ENCODE measurements around the gene BCOR.
A peak's percentile ranks its signal among the peaks of the same experiment; 100 is the strongest.

The BCOR gene

GRCh38 chrX:40079572-40079971 is 18.2 kb downstream of the BCOR start:
- Histone ChIP-seq H3K36me3 (ENCODE audit: control insufficient read depth, low read depth, low read length) (peaks cover 35% of the 10 kb centered on the region), H3K27ac (ENCODE audit: low read length) (no peak overlapping the region), H3K9me3 (ENCODE audit: control insufficient read depth, low read depth, low read length) (no peaks in the 10 kb centered on the region), H3K9ac (ENCODE audit: low read length) (no peak overlapping the region), H3K27me3 (ENCODE audit: control insufficient read depth, insufficient read depth, low read length) (peaks cover 29% of the 10 kb centered on the region), H3K4me3 (ENCODE audit: low read length) (peak overlapping the region; percentile 3), H3K4me1 (ENCODE audit: control insufficient read depth, low read depth, low read length) (peaks cover 48% of the 10 kb centered on the region)

GRCh38 chrX:40078489-40079227 is 19.1 kb downstream of the BCOR start:
- Histone ChIP-seq H3K4me1 (ENCODE audit: control insufficient read depth, low read depth, low read length) (peaks cover 41% of the 10 kb centered on the region), H3K27ac (ENCODE audit: low read length) (no peak overlapping the region), H3K9me3 (ENCODE audit: control insufficient read depth, low read depth, low read length) (no peaks in the 10 kb centered on the region), H3K27me3 (ENCODE audit: control insufficient read depth, insufficient read depth, low read length) (peaks cover 19% of the 10 kb centered on the region), H3K9ac (ENCODE audit: low read length) (no peak overlapping the region), H3K36me3 (ENCODE audit: control insufficient read depth, low read depth, low read length) (peaks cover 44% of the 10 kb centered on the region), H3K4me3 (ENCODE audit: low read length) (peak overlapping the region; percentile 3)

- H3K9ac ChIP-seq (ENCODE audit: low read length) = no peak overlapping the region
- H3K36me3 ChIP-seq (ENCODE audit: control insufficient read depth, low read depth, low read length) = peaks cover 52% of the 10 kb centered on the region
- peaks cover 38% of the 10 kb centered on the region for H3K4me1 ChIP-seq (ENCODE audit: control insufficient read depth, low read depth, low read length)
- no peaks in the 10 kb centered on the region for H3K9me3 ChIP-seq (ENCODE audit: control insufficient read depth, low read depth, low read length)
- no peak overlapping the region for H3K4me3 ChIP-seq (ENCODE audit: low read length)
- no peak overlapping the region for H3K27ac ChIP-seq (ENCODE audit: low read length)
- peaks cover 12% of the 10 kb centered on the region for H3K27me3 ChIP-seq (ENCODE audit: control insufficient read depth, insufficient read depth, low read length)
These were observed 19.9 kb downstream of the BCOR start for GRCh38 chrX:40077906-40078305.

GRCh38 chrX:40076750-40077575 is 20.8 kb downstream of the BCOR start:
- peaks cover 61% of the 10 kb centered on the region for H3K36me3 ChIP-seq (ENCODE audit: control insufficient read depth, low read depth, low read length)

GRCh38 chrX:40074959-40075332 is 22.8 kb downstream of the BCOR start:
- Histone ChIP-seq H3K4me3 (ENCODE audit: low read length) (no peak overlapping the region), H3K27ac (ENCODE audit: low read length) (no peak overlapping the region), H3K27me3 (ENCODE audit: control insufficient read depth, insufficient read depth, low read length) (no peaks in the 10 kb centered on the region), H3K9me3 (ENCODE audit: control insufficient read depth, low read depth, low read length) (no peaks in the 10 kb centered on the region), H3K36me3 (ENCODE audit: control insufficient read depth, low read depth, low read length) (peaks cover 81% of the 10 kb centered on the region), H3K9ac (ENCODE audit: low read length) (no peak overlapping the region), H3K4me1 (ENCODE audit: control insufficient read depth, low read depth, low read length) (peaks cover 17% of the 10 kb centered on the region)

More at GRCh38 chrX:40076750-40077575, 20.8 kb downstream of the BCOR start:
- Histone ChIP-seq H3K27ac (ENCODE audit: low read length) (no peak overlapping the region), H3K4me3 (ENCODE audit: low read length) (no peak overlapping the region), H3K4me1 (ENCODE audit: control insufficient read depth, low read depth, low read length) (peaks cover 29% of the 10 kb centered on the region), H3K9ac (ENCODE audit: low read length) (no peak overlapping the region), H3K27me3 (ENCODE audit: control insufficient read depth, insufficient read depth, low read length) (peaks cover 3% of the 10 kb centered on the region), H3K9me3 (ENCODE audit: control insufficient read depth, low read depth, low read length) (no peaks in the 10 kb centered on the region)

GRCh38 chrX:40074080-40074958 is 23.4 kb downstream of the BCOR start:
- H3K36me3 ChIP-seq (ENCODE audit: control insufficient read depth, low read depth, low read length) = peaks cover 88% of the 10 kb centered on the region

GRCh38 chrX:40073439-40074054 is 24.2 kb downstream of the BCOR start:
- Histone ChIP-seq H3K36me3 (ENCODE audit: control insufficient read depth, low read depth, low read length) (peaks cover 95% of the 10 kb centered on the region), H3K9me3 (ENCODE audit: control insufficient read depth, low read depth, low read length) (no peaks in the 10 kb centered on the region), H3K4me3 (ENCODE audit: low read length) (no peak overlapping the region), H3K9ac (ENCODE audit: low read length) (no peak overlapping the region), H3K27me3 (ENCODE audit: control insufficient read depth, insufficient read depth, low read length) (no peaks in the 10 kb centered on the region), H3K27ac (ENCODE audit: low read length) (no peak overlapping the region), H3K4me1 (ENCODE audit: control insufficient read depth, low read depth, low read length) (peaks cover 4% of the 10 kb centered on the region)

More at GRCh38 chrX:40074080-40074958, 23.4 kb downstream of the BCOR start:
- H3K4me3 ChIP-seq (ENCODE audit: low read length) = no peak overlapping the region
- H3K9me3 ChIP-seq (ENCODE audit: control insufficient read depth, low read depth, low read length) = no peaks in the 10 kb centered on the region
- no peak overlapping the region for H3K9ac ChIP-seq (ENCODE audit: low read length)
- no peak overlapping the region for H3K27ac ChIP-seq (ENCODE audit: low read length)
- H3K27me3 ChIP-seq (ENCODE audit: control insufficient read depth, insufficient read depth, low read length) = no peaks in the 10 kb centered on the region
- peaks cover 12% of the 10 kb centered on the region for H3K4me1 ChIP-seq (ENCODE audit: control insufficient read depth, low read depth, low read length)

- Histone ChIP-seq H3K4me1 (ENCODE audit: control insufficient read depth, low read depth, low read length) (peaks cover 4% of the 10 kb centered on the region), H3K36me3 (ENCODE audit: control insufficient read depth, low read depth, low read length) (peaks cover 98% of the 10 kb centered on the region), H3K9ac (ENCODE audit: low read length) (no peak overlapping the region), H3K27me3 (ENCODE audit: control insufficient read depth, insufficient read depth, low read length) (no peaks in the 10 kb centered on the region), H3K4me3 (ENCODE audit: low read length) (no peak overlapping the region), H3K9me3 (ENCODE audit: control insufficient read depth, low read depth, low read length) (no peaks in the 10 kb centered on the region), H3K27ac (ENCODE audit: low read length) (no peak overlapping the region)
These were observed 25.5 kb downstream of the BCOR start for GRCh38 chrX:40072246-40072645.

- peaks cover 27% of the 10 kb centered on the region for H3K4me1 ChIP-seq (ENCODE audit: control insufficient read depth, low read depth, low read length)
- H3K9me3 ChIP-seq (ENCODE audit: control insufficient read depth, low read depth, low read length) = no peaks in the 10 kb centered on the region
- H3K9ac ChIP-seq (ENCODE audit: low read length) = no peak overlapping the region
- no peak overlapping the region for H3K27ac ChIP-seq (ENCODE audit: low read length)
- peaks cover 92% of the 10 kb centered on the region for H3K36me3 ChIP-seq (ENCODE audit: control insufficient read depth, low read depth, low read length)
- no peak overlapping the region for H3K4me3 ChIP-seq (ENCODE audit: low read length)
- no peaks in the 10 kb centered on the region for H3K27me3 ChIP-seq (ENCODE audit: control insufficient read depth, insufficient read depth, low read length)
These were observed 29.7 kb downstream of the BCOR start for GRCh38 chrX:40068048-40068447.

GRCh38 chrX:40066700-40067099 is 31.1 kb downstream of the BCOR start:
- Histone ChIP-seq H3K9me3 (ENCODE audit: control insufficient read depth, low read depth, low read length) (no peaks in the 10 kb centered on the region), H3K4me1 (ENCODE audit: control insufficient read depth, low read depth, low read length) (peaks cover 31% of the 10 kb centered on the region), H3K36me3 (ENCODE audit: control insufficient read depth, low read depth, low read length) (peaks cover 92% of the 10 kb centered on the region), H3K4me3 (ENCODE audit: low read length) (no peak overlapping the region), H3K27ac (ENCODE audit: low read length) (no peak overlapping the region), H3K9ac (ENCODE audit: low read length) (no peak overlapping the region), H3K27me3 (ENCODE audit: control insufficient read depth, insufficient read depth, low read length) (no peaks in the 10 kb centered on the region)
